ENCODE results near the gene ZNF202.
A peak's percentile ranks its signal among the peaks of the same experiment; 100 is the strongest.
"Not testable (repeated sequence)": the region's sequence is repeated elsewhere in the genome, so short reads cannot be mapped to it uniquely, and the experiment has no call there.

ZNF202 gene

GRCh38 chr11:123741159-123742030, at the start of gene ZNF202:
ZNF202 (minus strand) TSS chr11:123741660; CDS start chr11:123730888, 10,772 bp downstream.
- DNase-seq (ENCODE audit: low spot score): peak; percentile 96

GRCh38 chr11:123783536-123783935, 42.1 kb upstream of the ZNF202 start:
- DNase-seq (ENCODE audit: low spot score): no peak

GRCh38 chr11:123778511-123778910, 37.1 kb upstream of the ZNF202 start:
- DNase-seq (ENCODE audit: low spot score): no peak

GRCh38 chr11:123775715-123776549, 34.5 kb upstream of the ZNF202 start:
- no peak for DNase-seq (ENCODE audit: low spot score)

- DNase-seq (ENCODE audit: low spot score): no peak
Measured at GRCh38 chr11:123775289-123775688, 33.8 kb upstream of the ZNF202 start.

GRCh38 chr11:123773959-123774358, 32.5 kb upstream of the ZNF202 start:
- no peak for DNase-seq (ENCODE audit: low spot score)

- no peak for DNase-seq (ENCODE audit: low spot score)
Measured at GRCh38 chr11:123773026-123773425, 31.6 kb upstream of the ZNF202 start.

GRCh38 chr11:123771664-123772063, 30.2 kb upstream of the ZNF202 start:
- DNase-seq (ENCODE audit: low spot score): no peak

GRCh38 chr11:123770712-123771111, 29.3 kb upstream of the ZNF202 start:
- DNase-seq (ENCODE audit: low spot score): no peak

- DNase-seq (ENCODE audit: low spot score): no peak
Measured at GRCh38 chr11:123765601-123766000, 24.1 kb upstream of the ZNF202 start.

GRCh38 chr11:123762422-123762821, 21.0 kb upstream of the ZNF202 start:
- DNase-seq (ENCODE audit: low spot score): no peak

GRCh38 chr11:123760894-123761293, 19.4 kb upstream of the ZNF202 start:
- no peak for DNase-seq (ENCODE audit: low spot score)

- no peak for DNase-seq (ENCODE audit: low spot score)
Measured at GRCh38 chr11:123757976-123758375, 16.5 kb upstream of the ZNF202 start.

- DNase-seq (ENCODE audit: low spot score): no peak
Measured at GRCh38 chr11:123755813-123756212, 14.4 kb upstream of the ZNF202 start.

GRCh38 chr11:123755344-123755743, 13.9 kb upstream of the ZNF202 start:
- no peak for DNase-seq (ENCODE audit: low spot score)

- no peak for DNase-seq (ENCODE audit: low spot score)
Measured at GRCh38 chr11:123754101-123754568, 12.7 kb upstream of the ZNF202 start, which contains the start of gene OR6X1. OR6X1 (minus strand) TSS chr11:123754518; CDS start chr11:123754518, 0 bp downstream.

- DNase-seq (ENCODE audit: low spot score): no peak
Measured at GRCh38 chr11:123753110-123753509, 11.7 kb upstream of the ZNF202 start.

- DNase-seq (ENCODE audit: low spot score): no peak
Measured at GRCh38 chr11:123751781-123752180, 10.3 kb upstream of the ZNF202 start.

- DNase-seq (ENCODE audit: low spot score): not testable (repeated sequence)
Measured at GRCh38 chr11:123748349-123748748, 6.9 kb upstream of the ZNF202 start.

- no peak for DNase-seq (ENCODE audit: low spot score)
Measured at GRCh38 chr11:123745764-123746451, 4.4 kb upstream of the ZNF202 start.

- no peak for DNase-seq (ENCODE audit: low spot score)
Measured at GRCh38 chr11:123742724-123743120, 1.3 kb upstream of the ZNF202 start.

All from AG20443 (cell line).